GM13977 (cell line): Measurements from ENCODE around the gene RNU1-2.
A peak's percentile ranks its signal among the peaks of the same experiment; 100 is the strongest.
"Not testable (repeated sequence)": the region's sequence is repeated elsewhere in the genome, so short reads cannot be mapped to it uniquely, and the experiment has no call there.

Experiments
- DNase-seq: peaks from one replicate; pipeline ENCODE4 v3.0.0; 2012; ENCODE audit warnings: low spot score
- in situ Hi-C: fragments of 300-500 bp; cut with MboI; formaldehyde crosslinking; loops from one replicate; pipeline ENCODE4 v1.12.0; 2022; ENCODE audit warnings: low sequenced_read_pairs, low pct_unique_long_range_greater_than_20kb, mixed read lengths, inconsistent platforms; ENCODE audit not compliant: unreplicated experiment
- TF ChIP-seq, protein P1 (sequence below): IDR thresholded peaks from 2 replicates; pipeline ENCODE4 v1.5.1; 2012; ENCODE audit warnings: mild to moderate bottlenecking, control low read depth; ENCODE audit not compliant: insufficient read depth; ENCODE audit errors: extremely low read depth, missing control alignments

RNU1-2 gene

DNA sequence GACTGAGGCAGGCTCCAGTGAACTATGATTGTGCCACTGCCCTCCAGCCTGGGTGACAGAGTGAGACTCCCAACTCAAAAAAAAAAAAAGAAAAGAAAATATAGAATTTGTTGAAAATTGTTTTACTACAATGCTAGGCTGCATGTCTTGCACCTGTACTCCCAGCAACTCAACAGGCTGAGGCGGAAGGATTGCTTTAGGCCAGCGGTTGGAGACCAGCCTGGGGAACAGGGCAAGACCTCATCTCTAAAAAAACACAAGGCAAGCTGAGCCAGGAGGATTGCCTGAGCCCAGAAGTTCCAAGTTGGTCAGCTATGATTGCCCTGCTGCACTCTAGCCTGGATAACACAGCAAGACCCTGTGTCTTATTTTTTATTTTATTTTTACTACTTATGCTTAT lies 3.2 kb downstream of the RNU1-2 start:
- DNase-seq, in situ Hi-C loops: not testable (repeated sequence)

DNA sequence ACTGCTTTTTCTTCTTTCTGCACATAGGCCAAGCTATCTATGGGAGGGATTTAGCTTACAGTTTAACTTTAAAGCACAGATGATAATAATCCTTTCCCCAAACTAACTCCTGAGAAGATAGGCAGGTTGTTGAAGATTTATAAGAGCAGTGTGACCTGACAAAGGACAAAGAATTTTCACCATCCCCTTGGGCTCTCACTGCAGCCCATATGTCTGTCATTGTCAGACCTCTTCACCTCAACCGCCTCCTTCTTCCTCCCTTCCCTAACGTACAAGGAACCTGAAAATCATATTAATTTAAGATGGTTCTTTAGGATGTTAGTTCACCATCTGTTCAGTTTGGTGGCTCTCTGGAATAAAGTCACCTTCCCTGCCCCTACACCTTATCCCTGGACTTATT lies 5.0 kb downstream of the RNU1-2 start:
- DNase-seq = no peak
- in situ Hi-C loops = no loop called here
- TF ChIP-seq, protein P1, sequence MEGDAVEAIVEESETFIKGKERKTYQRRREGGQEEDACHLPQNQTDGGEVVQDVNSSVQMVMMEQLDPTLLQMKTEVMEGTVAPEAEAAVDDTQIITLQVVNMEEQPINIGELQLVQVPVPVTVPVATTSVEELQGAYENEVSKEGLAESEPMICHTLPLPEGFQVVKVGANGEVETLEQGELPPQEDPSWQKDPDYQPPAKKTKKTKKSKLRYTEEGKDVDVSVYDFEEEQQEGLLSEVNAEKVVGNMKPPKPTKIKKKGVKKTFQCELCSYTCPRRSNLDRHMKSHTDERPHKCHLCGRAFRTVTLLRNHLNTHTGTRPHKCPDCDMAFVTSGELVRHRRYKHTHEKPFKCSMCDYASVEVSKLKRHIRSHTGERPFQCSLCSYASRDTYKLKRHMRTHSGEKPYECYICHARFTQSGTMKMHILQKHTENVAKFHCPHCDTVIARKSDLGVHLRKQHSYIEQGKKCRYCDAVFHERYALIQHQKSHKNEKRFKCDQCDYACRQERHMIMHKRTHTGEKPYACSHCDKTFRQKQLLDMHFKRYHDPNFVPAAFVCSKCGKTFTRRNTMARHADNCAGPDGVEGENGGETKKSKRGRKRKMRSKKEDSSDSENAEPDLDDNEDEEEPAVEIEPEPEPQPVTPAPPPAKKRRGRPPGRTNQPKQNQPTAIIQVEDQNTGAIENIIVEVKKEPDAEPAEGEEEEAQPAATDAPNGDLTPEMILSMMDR = peak; percentile 28

DNA sequence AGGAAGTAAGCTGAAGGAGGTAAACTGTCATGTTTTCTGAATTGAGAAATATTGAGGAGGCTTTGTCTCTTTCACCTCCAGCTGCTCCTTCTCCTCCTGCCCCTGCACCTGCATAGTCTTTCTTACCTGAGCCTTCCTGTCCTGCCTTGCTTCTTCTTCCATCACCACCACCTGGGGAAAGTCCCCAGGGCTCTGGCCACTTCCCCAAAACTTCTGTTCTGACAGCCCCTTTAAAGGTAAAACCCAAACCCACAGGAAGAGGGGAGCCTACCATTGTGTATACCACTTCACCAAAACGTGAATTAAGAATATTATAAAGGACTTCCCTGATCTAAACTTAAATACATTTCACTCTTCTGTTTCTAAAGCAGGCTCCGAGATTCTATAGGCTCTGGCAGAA lies 5.6 kb downstream of the RNU1-2 start:
- DNase-seq, in situ Hi-C loops: not testable (repeated sequence)

DNA sequence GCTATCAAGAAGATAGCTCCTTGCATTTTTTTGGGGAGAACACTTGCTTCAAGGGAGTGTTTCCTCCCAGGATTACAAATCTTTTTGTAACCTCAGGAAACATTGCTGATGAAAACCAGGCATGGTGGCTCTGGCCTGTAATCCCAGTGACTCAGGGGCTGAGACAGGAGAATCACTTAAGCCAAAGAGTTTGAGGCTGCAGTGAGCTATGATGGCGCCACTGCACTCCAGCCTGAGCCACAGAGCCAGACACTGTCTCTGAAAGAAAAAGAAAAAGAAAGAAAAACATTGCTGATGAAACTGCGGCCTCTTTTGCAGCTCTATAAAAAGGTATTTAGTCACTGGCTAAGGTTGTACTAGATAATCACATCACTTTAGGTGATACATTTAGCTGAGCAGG lies 7.3 kb downstream of the RNU1-2 start:
- in situ Hi-C loops = no loop called here
- TF ChIP-seq, protein P1 = no peak
- DNase-seq = no peak

DNA sequence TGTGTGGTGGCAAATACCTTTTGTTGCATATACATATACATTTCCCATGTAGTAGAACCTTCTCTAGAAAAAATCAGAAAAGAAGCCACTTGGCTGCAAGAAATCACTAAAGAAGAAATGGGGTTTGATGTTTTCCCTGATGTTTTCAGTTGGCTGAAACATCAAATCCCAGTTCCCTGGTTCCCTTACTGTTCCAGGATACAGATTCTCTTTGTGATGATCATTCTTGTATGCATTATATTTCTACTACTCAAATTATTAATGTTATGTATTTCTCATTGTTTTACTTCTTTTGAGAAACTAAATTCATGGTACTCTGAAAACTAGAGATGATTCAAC lies 7.6 kb downstream of the RNU1-2 start:
- in situ Hi-C loops = no loop called here
- DNase-seq = no peak
- TF ChIP-seq, protein P1 = no peak

DNA sequence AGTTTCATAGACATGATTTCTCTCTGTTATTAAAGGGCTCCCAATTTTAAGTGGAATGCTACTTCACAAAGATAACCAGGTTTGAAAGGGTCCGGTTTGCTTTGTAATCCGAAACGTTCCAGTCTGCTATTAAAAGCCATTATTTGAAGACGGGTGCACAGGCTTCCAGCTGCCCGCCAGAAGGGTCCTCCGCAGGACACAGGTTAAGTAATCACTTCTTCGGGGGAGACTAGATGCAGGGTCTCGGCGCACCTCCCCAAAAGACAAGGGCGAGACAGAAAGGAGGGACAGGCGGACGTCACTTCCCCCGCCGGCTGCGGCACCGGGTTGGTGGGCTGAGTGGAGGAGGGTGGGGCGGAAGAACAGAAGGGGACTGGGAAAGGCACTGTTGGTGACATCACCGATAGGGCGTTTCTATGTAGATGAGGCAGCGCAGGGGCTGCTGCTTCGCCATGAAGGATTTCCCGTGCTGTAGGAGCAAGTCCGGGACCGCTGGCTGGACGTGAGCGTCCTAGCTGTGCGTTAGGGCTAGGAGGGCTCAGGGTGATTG lies 8.9 kb downstream of the RNU1-2 start:
- peak; percentile 94 for DNase-seq
- in situ Hi-C loops = no loop called here
- TF ChIP-seq, protein P1 = no peak

DNA sequence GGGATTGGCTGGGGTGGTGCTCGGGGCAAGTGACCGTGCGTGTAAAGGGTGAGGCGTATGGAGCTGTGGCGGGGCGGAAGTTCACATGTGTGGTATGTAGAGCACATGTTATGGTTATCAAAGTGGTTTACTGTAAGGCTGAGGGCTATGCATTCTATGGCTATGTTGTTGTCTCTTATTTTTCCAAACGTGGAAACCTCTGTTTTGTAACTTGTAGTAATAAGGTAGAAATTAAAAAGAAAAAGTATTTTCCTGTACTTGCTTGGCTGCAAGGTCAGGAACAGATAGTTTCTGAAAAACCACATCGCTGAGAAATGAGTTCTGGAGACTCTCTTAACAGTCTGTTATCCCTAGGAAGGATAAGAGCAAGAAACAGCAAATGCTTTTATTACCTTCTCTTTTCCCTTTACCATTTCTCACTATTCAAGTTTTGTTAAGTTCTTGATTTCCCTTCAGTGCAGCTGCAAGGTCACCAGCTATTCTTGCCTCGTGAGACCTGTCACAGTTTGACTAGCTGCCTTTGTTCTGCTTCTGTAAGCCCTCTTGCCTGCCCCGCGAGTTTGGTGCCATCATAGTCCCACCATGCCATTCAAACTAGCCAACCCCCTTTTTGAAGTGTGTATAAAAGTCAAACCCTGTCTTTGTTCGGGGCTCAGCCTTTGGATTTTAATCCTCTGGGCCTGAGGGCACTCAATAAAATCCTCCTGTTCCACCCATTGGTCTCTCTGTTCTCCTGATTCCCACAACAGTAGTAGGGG lies 9.5 kb downstream of the RNU1-2 start:
- in situ Hi-C loops = no loop called here
- TF ChIP-seq, protein P1 = no peak
- DNase-seq = peak; percentile 76
